PC-9 (cell line): ENCODE data around the gene GFPT2. TPM values are rescaled to one million over a fixed set of nuclear protein-coding genes. Genes with fewer than 3 reads are reported as not detected.

Experiments used
- BruUV-seq: library from RNA; stranded (reverse); fragments of 400-500 nt; replicated peaks from 2 replicates; lab custom pipeline; 2021; lab: Mats Ljungman, UMichigan
- CTCF ChIA-PET: fragments of 300-600 bp; sonication (Branson Sonifier 250); formaldehyde crosslinking; loops from one replicate; lab custom pipeline; 2022; ENCODE audit warnings: antibody characterized with exemption; lab: Charles Lee
- POLR2A ChIA-PET: fragments of 300-600 bp; sonication (Branson Sonifier 250); formaldehyde crosslinking; loops from one replicate; lab custom pipeline; 2022; ENCODE audit warnings: antibody characterized with exemption; ENCODE audit not compliant: unreplicated experiment; lab: Charles Lee
- DNase-seq, 2 experiments: peaks; one replicate each; pipeline versions ENCODE4 v3.0.0 to v3.0.0-alpha.2; 2015 to 2022; ENCODE audit warnings: mixed read lengths in 1 of 2
- H2AFZ ChIP-seq: fragments of 200-600 bp; sonication (generic); 2 replicates; pipeline ENCODE4 v1.8.1; 2017; ENCODE audit warnings: antibody characterized with exemption
- H3F3A ChIP-seq: fragments of 200-600 bp; sonication (generic); 2 replicates; pipeline ENCODE4 v1.8.1; 2017; ENCODE audit warnings: antibody characterized with exemption, mild to moderate bottlenecking, low read depth; ENCODE audit not compliant: insufficient read depth
- H3K27ac ChIP-seq: fragments of 200-600 bp; sonication (generic); 2 replicates; pipeline ENCODE4 v1.6.1; 2016; ENCODE audit warnings: mixed run types
- H3K27me3 ChIP-seq: fragments of 200-600 bp; sonication (generic); 2 replicates; pipeline ENCODE4 v1.6.1; 2016; ENCODE audit warnings: low read depth, mixed run types; ENCODE audit not compliant: insufficient read depth
- H3K36me3 ChIP-seq: fragments of 200-600 bp; sonication (generic); 2 replicates; pipeline ENCODE4 v1.6.1; 2016; ENCODE audit warnings: low read depth, mixed run types
- H3K4me1 ChIP-seq: fragments of 200-600 bp; sonication (generic); replicated peaks from 2 replicates; pipeline ENCODE4 v1.6.1; 2016; ENCODE audit warnings: mixed run types; ENCODE audit not compliant: insufficient read depth
- H3K4me2 ChIP-seq: fragments of 200-600 bp; sonication (generic); 2 replicates; pipeline ENCODE4 v1.6.1; 2017; ENCODE audit warnings: mixed run types
- H3K4me3 ChIP-seq: fragments of 200-600 bp; sonication (generic); 2 replicates; pipeline ENCODE4 v1.6.1; 2016; ENCODE audit warnings: mixed run types
- H3K79me2 ChIP-seq: fragments of 200-600 bp; sonication (generic); 2 replicates; pipeline ENCODE4 v1.6.1; 2017; ENCODE audit warnings: low read depth, mixed run types
- H3K9me2 ChIP-seq: fragments of 200-600 bp; sonication (generic); 2 replicates; pipeline ENCODE4 v1.8.1; 2017; ENCODE audit warnings: mild to moderate bottlenecking; ENCODE audit not compliant: insufficient read depth
- H3K9me3 ChIP-seq: fragments of 200-600 bp; sonication (generic); 2 replicates; pipeline ENCODE4 v1.8.1; 2016; ENCODE audit warnings: low read depth; ENCODE audit not compliant: insufficient read depth
- H4K20me1 ChIP-seq: fragments of 200-600 bp; sonication (generic); 2 replicates; pipeline ENCODE4 v1.8.1; 2017; ENCODE audit not compliant: insufficient read depth
- CTCF ChIP-seq: fragments of 200-600 bp; sonication (generic); conservative IDR thresholded peaks from 2 replicates; pipeline ENCODE4 v1.6.1; 2017; ENCODE audit warnings: mixed run types, antibody characterized with exemption, mild to moderate bottlenecking, moderate library complexity
- EZH2 ChIP-seq: fragments of 200-600 bp; sonication (generic); IDR thresholded peaks from 2 replicates; pipeline ENCODE4 v1.8.0; 2017; ENCODE audit warnings: antibody characterized with exemption, low read depth
- intact Hi-C: fragments of 100-400 bp; cut with micrococcal nuclease; formaldehyde crosslinking; loops from one replicate; pipeline ENCODE4 v1.10.0; 2022; ENCODE audit not compliant: unreplicated experiment
- total RNA-seq: library from RNA; stranded (reverse); gene quantifications from 2 replicates; pipeline ENCODE4 v1.2.3, GENCODE V29; 2021

The GFPT2 gene
- total RNA-seq, 1 experiment from 2014 or later, result 22.5 TPM

GRCh38 chr5:180339583-180340183 is 13.5 kb downstream of the GFPT2 start:
- TF ChIP-seq CTCF, result no peak
- no peak for TF ChIP-seq EZH2
- Histone ChIP-seq H3K36me3 (no peaks in the 10 kb centered on the region), H3K27ac (no peak overlapping the region), H3K4me2 (no peak overlapping the region), H2AFZ (no peak overlapping the region), H3K27me3 (no peaks in the 10 kb centered on the region), H3K9me3 (no peaks in the 10 kb centered on the region), H3K9me2 (no peaks in the 10 kb centered on the region), H3F3A (no peaks in the 10 kb centered on the region; the same call in 1 of the 2 replicates), H3K4me1 (peaks cover 18% of the 10 kb centered on the region), H3K4me3 (no peak overlapping the region), H3K79me2 (no peaks in the 10 kb centered on the region), H4K20me1 (no peaks in the 10 kb centered on the region)
- BruUV-seq, result no TSS peak
- ChIA-PET CTCF (no interaction called here), POLR2A (no interaction called here)
- DNase-seq, result no peak
- intact Hi-C loops, result no loop called here

- BruUV-seq, result no TSS peak
- H3K27ac ChIP-seq, result no peak overlapping the region
- no peak for DNase-seq
- H3K36me3 ChIP-seq, result no peaks in the 10 kb centered on the region
- ChIA-PET CTCF (no interaction called here), POLR2A (interaction anchor here (0.7 kb wide), 1 partner anchor 441 kb away, joined by 9 read pairs; no protein-coding TSS in a partner anchor)
- H3K9me2 ChIP-seq, result no peaks in the 10 kb centered on the region
- H3K4me2 ChIP-seq, result no peak overlapping the region
- no peaks in the 10 kb centered on the region for H4K20me1 ChIP-seq
- TF ChIP-seq EZH2 (no peak), CTCF (no peak)
- H3F3A ChIP-seq, result peaks cover 14% of the 10 kb centered on the region
- H2AFZ ChIP-seq, result no peak overlapping the region
- H3K27me3 ChIP-seq, result no peaks in the 10 kb centered on the region
- peaks cover 25% of the 10 kb centered on the region for H3K4me1 ChIP-seq
- no peak overlapping the region for H3K4me3 ChIP-seq
- no peaks in the 10 kb centered on the region for H3K79me2 ChIP-seq
- intact Hi-C loops, result no loop called here
- H3K9me3 ChIP-seq, result no peaks in the 10 kb centered on the region
Measured at GRCh38 chr5:180338001-180338707, 15.0 kb downstream of the GFPT2 start.

GRCh38 chr5:180336234-180337020 is 16.7 kb downstream of the GFPT2 start:
- H4K20me1 ChIP-seq, result no peaks in the 10 kb centered on the region
- H3K79me2 ChIP-seq, result no peaks in the 10 kb centered on the region
- no peak for DNase-seq
- peaks cover 42% of the 10 kb centered on the region for H3K4me1 ChIP-seq
- no peaks in the 10 kb centered on the region for H3K27me3 ChIP-seq
- H3K36me3 ChIP-seq, result no peaks in the 10 kb centered on the region
- H3K27ac ChIP-seq, result no peak overlapping the region
- H3K4me2 ChIP-seq, result no peak overlapping the region
- H3K9me2 ChIP-seq, result no peaks in the 10 kb centered on the region
- CTCF ChIA-PET, result no interaction called here
- POLR2A ChIA-PET, result no interaction called here
- H3F3A ChIP-seq, result peaks cover 28% of the 10 kb centered on the region
- TF ChIP-seq EZH2 (no peak), CTCF (no peak)
- no peak overlapping the region for H2AFZ ChIP-seq
- no TSS peak for BruUV-seq
- no peak overlapping the region for H3K4me3 ChIP-seq
- no peaks in the 10 kb centered on the region for H3K9me3 ChIP-seq
- intact Hi-C loops, result no loop called here
